Omental fat pad (tissue), 4 donors: ENCODE results near the gene LETMD1. TPM values are rescaled to one million over a fixed set of nuclear protein-coding genes. Genes with fewer than 3 reads are reported as not detected.

Source experiments
- small RNA-seq: library from RNA; depleted of rRNA; stranded (forward); fragments of <200 nt; gene quantifications from one replicate; pipeline ENCODE3, GENCODE V24; 2016
- total RNA-seq, 4 donors: library from RNA; depleted of rRNA; stranded (reverse); fragments of >200 nt; gene quantifications; one replicate each; pipeline ENCODE4 v1.1.0, GENCODE V29; 2016

LETMD1 gene
- total RNA-seq, 4 donors from 2014 or later, result 38.9 to 68.4 (median 60.5) TPM

Small RNAs within 50 kb of the gene (small RNA-seq; reads per million reads assigned to genes)
- gene RNU6-1273P (not detected), gene RNU6-87P (not detected)

Other genes with a start within 250 kb of the LETMD1 start
- not detected for gene TMPRSS12, start 205.4 kb upstream of the LETMD1 start, total RNA-seq
- gene HIGD1C, start 95.8 kb upstream of the LETMD1 start, total RNA-seq, result not detected
- 10 to 100 TPM; 39.6 to 59.6 (median 50.7) TPM for gene SLC11A2, start 21.9 kb upstream of the LETMD1 start, total RNA-seq
- 10 to 100 TPM; 25.5 to 30.8 (median 27.1) TPM for gene CSRNP2, start 35.3 kb downstream of the LETMD1 start, total RNA-seq
- gene TFCP2, start 124.8 kb downstream of the LETMD1 start, total RNA-seq, result 10 to 100 TPM; 10.1 to 14.3 (median 12.2) TPM
- 10 to 100 TPM in 2 of 4 donors, 1 to 10 TPM in 2; 5.8 to 14.8 (median 8.5) TPM for gene POU6F1, start 169.7 kb downstream of the LETMD1 start, total RNA-seq
- 100 to 1,000 TPM; 213 to 277 (median 235) TPM for gene DAZAP2, start 190.5 kb downstream of the LETMD1 start, total RNA-seq
- gene SMAGP, start 222.1 kb downstream of the LETMD1 start, total RNA-seq, result 10 to 100 TPM in 2 of 4 donors, 1 to 10 TPM in 2; 3.8 to 12.0 (median 7.0) TPM